Ishikawa (cell line): ENCODE data around the gene MAGI2.

Source experiments
- CEBPB ChIP-seq: IDR thresholded peaks from 2 replicates; pipeline ENCODE4 v1.6.1; 2012
- EGR1 ChIP-seq: IDR thresholded peaks from 2 replicates; pipeline ENCODE4 v1.6.1; 2012
- EP300 ChIP-seq: IDR thresholded peaks from 2 replicates; pipeline ENCODE4 v1.6.1; 2012; ENCODE audit warnings: borderline replicate concordance
- FOXM1 ChIP-seq: IDR thresholded peaks from 2 replicates; pipeline ENCODE4 v1.6.1; 2012; ENCODE audit warnings: low read depth, borderline replicate concordance
- MAX ChIP-seq: IDR thresholded peaks from 2 replicates; pipeline ENCODE4 v1.6.1; 2012
- RAD21 ChIP-seq: IDR thresholded peaks from 2 replicates; pipeline ENCODE4 v1.6.1; 2012; ENCODE audit warnings: low read depth
- TAF1 ChIP-seq: IDR thresholded peaks from 2 replicates; pipeline ENCODE4 v1.6.1; 2012; ENCODE audit warnings: low read depth, mild to moderate bottlenecking
- TEAD4 ChIP-seq: IDR thresholded peaks from 2 replicates; pipeline ENCODE4 v1.6.1; 2012
- YY1 ChIP-seq: IDR thresholded peaks from 2 replicates; pipeline ENCODE4 v1.6.1; 2012; ENCODE audit warnings: low read depth
- ZBTB7A ChIP-seq: IDR thresholded peaks from 2 replicates; pipeline ENCODE4 v1.6.1; 2012; ENCODE audit warnings: low read depth
- TF ChIP-seq, protein P1 (sequence below): IDR thresholded peaks from 2 replicates; pipeline ENCODE4 v1.6.1; 2012
- TF ChIP-seq, protein P2 (sequence below): IDR thresholded peaks from 2 replicates; pipeline ENCODE4 v1.6.1; 2012; ENCODE audit warnings: low read depth, mild to moderate bottlenecking

DNA sequence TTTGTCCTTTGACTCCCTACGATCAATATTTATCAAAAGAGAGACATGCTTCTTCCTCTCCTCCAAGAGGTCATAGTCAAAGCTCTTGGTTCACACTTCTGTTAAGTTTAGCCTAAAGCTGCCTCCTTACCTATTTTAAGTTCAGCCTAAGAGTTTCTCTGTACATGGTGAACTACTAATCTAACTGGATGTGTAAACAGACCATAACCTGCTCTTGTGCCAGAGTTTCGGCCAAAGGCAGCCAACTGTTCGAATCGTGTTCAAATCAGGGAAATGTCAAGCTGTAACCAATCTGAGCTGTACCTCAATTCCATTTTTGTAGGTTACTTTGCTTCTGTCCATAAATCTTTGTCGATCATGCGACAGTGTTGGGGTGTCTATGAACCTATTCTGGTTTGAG, 1240.1 kb downstream of the MAGI2 start:
- TF ChIP-seq CEBPB (no peak), MAX (no peak), EP300 (no peak), EGR1 (no peak), TAF1 (no peak), TEAD4 (no peak), YY1 (no peak), RAD21 (no peak), ZBTB7A (no peak), FOXM1 (no peak)
- TF ChIP-seq, protein P1, sequence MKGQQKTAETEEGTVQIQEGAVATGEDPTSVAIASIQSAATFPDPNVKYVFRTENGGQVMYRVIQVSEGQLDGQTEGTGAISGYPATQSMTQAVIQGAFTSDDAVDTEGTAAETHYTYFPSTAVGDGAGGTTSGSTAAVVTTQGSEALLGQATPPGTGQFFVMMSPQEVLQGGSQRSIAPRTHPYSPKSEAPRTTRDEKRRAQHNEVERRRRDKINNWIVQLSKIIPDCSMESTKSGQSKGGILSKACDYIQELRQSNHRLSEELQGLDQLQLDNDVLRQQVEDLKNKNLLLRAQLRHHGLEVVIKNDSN, result no peak
- TF ChIP-seq, protein P2, sequence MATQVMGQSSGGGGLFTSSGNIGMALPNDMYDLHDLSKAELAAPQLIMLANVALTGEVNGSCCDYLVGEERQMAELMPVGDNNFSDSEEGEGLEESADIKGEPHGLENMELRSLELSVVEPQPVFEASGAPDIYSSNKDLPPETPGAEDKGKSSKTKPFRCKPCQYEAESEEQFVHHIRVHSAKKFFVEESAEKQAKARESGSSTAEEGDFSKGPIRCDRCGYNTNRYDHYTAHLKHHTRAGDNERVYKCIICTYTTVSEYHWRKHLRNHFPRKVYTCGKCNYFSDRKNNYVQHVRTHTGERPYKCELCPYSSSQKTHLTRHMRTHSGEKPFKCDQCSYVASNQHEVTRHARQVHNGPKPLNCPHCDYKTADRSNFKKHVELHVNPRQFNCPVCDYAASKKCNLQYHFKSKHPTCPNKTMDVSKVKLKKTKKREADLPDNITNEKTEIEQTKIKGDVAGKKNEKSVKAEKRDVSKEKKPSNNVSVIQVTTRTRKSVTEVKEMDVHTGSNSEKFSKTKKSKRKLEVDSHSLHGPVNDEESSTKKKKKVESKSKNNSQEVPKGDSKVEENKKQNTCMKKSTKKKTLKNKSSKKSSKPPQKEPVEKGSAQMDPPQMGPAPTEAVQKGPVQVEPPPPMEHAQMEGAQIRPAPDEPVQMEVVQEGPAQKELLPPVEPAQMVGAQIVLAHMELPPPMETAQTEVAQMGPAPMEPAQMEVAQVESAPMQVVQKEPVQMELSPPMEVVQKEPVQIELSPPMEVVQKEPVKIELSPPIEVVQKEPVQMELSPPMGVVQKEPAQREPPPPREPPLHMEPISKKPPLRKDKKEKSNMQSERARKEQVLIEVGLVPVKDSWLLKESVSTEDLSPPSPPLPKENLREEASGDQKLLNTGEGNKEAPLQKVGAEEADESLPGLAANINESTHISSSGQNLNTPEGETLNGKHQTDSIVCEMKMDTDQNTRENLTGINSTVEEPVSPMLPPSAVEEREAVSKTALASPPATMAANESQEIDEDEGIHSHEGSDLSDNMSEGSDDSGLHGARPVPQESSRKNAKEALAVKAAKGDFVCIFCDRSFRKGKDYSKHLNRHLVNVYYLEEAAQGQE, result no peak
